Ammon's horn (tissue), 1 donor: Measurements from ENCODE around the gene CHMP4B.
A peak's percentile ranks its signal among the peaks of the same experiment; 100 is the strongest.

Experiments used
- DNase-seq: peaks from one replicate; pipeline ENCODE4 v3.0.0-alpha.2; 2016; ENCODE audit warnings: low spot score

CHMP4B gene

DNA sequence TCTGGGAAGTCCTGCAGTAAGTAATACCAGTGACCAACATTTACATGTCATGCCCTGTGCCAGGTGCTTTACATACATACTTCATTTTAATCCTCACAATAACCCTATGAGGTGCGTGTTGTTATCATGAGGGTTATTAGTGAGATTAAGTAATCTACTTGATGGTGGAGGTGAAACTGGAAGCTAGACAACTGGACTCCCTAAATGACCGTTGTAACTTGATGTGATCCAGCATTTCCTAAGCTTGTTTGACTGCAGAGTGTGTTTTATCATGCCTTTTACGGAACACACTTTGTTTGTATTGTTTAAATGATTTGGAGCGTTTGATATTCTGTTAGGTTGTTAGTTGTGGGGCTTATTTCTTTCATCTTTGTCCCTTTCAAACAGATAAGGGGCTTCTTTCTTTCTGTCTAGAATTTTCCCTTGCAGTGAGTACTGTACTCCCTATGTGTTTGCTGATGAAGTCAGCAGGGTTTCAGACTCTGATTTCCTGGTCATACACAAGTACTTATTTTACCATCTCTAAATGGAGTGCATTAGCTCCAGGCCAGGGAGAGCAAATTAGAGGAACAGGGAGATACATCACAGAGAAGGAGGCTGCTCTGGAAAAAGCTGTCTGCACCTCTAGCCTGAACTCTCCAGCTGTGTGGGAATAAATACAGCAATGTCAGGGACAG lies 29.7 kb downstream of the CHMP4B start:
- DNase-seq, result no peak

GRCh38 chr20:33841436-33841799 lies 30.3 kb downstream of the CHMP4B start:
- DNase-seq, result no peak

- no peak for DNase-seq
Observed at GRCh38 chr20:33842346-33842745, 31.2 kb downstream of the CHMP4B start.

DNA sequence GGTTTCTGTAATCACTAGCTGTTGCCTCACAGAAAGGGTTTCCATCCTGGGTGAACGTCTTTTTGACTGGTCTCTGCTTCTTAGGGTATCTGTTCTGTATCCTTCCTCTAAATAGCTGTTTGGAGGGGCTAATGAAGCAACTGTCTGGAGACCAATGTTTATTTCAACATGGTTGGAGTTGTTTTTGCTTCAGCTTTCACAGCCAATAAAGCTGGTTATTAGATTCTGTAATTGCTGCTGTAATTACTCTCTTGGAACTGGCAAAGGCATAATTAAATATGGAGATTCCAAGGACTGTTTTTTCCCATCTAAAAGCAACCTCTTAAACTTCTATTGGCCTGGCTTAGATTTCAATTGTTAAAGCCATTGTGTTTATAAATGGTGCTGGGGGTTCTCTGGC lies 31.9 kb downstream of the CHMP4B start:
- DNase-seq, result no peak

- no peak for DNase-seq
Observed at GRCh38 chr20:33843854-33844253, 32.7 kb downstream of the CHMP4B start.

- DNase-seq, result no peak
Observed at GRCh38 chr20:33846291-33846935, 35.3 kb downstream of the CHMP4B start.

DNA sequence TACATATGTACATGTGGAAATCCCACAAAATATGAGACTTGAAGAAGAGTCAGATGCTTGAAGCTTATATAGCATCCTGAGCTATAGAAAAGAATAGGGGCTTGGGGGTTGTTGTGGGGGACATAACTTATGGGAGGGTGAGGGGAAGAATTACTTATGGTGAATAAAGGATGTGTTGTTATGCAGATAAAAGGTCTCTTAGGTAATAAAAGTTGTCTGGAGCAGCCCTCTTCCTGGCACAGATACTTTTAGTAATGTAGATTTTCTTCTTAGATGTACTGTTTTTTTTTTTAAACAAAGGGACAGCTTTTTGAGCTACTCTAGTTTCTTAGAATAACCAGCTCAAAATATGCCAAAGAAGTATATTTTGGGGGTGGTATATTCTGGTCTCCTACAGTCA lies 35.9 kb downstream of the CHMP4B start:
- DNase-seq, result no peak

GRCh38 chr20:33848391-33848790 lies 37.2 kb downstream of the CHMP4B start:
- no peak for DNase-seq

DNA sequence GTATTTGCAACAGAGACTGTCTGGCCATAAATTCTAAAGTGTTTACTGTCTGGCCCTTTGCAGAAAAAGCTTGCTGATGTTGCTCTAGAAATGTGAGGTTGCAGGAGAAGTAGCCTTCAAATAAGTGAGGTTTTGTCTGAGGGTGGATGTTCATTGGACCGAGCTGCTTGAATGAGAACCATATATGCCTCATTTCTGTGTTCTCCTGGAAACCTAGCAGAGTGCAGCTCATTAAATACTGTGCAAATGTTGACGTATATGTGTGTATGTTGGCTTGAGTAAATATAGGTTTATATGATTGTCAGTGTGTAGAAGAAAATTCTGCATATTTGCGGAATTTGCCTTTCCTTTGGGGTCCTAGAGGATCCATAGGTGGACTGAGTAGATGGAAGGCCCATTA lies 39.0 kb downstream of the CHMP4B start:
- no peak for DNase-seq

GRCh38 chr20:33851842-33852466 lies 40.8 kb downstream of the CHMP4B start:
- DNase-seq, result no peak

DNA sequence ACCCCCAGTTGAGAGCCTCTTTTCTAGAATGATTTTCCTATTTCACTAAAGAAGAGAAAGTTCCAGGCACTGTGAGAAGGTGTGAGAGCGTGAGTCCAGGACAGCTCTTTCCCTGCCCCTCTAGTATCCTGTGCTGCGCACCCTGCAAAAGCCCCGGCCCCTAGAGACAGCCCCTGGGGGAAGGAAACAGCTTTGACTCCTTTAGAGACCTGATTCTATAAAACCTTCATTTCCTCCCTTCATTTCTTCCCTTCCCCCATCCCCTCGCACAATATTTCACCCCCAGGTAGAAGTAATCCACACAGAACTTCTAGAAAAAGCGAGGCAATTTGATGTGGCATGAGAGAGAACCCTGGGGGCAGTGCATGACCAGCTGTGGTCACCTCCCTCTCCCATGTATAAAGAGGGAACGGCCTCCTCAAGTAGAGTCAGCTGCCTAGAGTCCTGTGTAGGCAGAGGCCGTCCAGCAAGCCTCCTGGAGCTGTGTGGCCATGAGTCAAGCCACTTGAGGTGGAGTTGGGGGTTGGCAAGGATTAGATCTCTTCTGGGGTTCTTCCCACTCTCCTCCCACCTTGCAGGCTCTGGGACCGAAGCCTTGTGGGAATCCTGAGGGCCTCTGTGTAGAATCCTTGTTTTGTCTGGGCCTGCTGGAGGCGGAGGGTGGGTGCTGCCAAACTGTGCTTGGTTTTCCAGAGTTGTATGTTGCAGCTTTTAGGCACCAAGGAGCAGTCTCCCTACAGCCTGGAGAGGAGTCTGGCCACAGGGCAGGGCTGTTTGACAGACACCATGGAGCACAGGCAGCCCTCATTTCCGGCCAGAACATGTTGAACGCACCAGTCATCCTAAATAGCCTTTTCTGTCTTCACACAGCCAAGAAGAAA lies 41.7 kb downstream of the CHMP4B start:
- no peak for DNase-seq

DNA sequence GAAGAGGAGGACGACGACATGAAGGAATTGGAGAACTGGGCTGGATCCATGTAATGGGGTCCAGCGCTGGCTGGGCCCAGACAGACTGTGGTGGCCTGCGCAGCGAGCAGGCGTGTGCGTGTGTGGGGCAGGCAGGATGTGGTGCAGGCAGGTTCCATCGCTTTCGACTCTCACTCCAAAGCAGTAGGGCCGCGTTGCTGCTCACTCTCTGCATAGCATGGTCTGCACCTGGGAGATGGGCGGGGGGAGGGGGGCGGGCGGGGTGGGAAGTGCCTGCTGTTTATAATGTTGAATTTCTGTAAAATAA lies 42.3 kb downstream of the CHMP4B start:
- DNase-seq, result no peak

DNA sequence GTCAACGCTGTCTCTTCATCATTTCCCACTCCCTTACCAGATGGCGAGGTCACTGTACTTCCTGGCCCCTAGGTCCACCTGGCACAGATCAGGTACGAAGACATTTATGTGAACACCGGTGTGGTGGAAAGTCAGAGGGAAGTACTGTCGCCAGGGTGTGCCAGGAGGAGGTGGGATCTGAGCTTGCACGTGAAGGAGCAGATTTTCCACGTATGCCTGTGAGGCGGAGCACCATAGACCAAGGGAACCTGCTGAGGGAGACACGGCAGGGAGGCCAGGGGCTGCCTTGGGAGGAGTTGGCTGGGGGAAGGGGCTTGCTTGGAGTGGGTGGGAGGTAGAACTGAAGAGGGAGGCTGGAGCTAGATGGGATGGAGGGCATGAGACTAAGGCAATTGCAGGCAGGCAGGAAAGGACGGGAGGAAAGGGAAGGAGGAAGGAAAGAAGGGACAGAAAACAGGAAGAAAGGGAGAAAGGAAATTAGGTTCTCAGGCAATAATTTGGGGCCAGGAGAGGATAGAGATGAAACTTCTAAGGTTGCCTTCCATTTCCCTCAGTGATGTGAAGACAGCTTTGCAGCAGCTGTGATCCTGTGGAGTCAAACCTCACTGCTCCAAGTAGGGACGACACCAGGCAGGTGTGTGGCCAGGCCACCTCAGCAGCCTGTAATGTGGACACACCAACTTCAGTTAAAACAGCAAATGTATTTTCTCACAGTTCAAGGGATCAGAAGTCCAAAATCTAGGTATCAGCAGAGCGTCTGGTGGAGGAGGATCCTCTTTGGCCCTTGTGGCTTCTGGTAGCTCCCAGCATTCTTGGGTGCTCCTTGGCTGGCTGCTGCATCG lies 46.8 kb downstream of the CHMP4B start:
- DNase-seq, result no peak

- DNase-seq, result no peak
Observed at GRCh38 chr20:33858666-33859065, 47.5 kb downstream of the CHMP4B start.

DNA sequence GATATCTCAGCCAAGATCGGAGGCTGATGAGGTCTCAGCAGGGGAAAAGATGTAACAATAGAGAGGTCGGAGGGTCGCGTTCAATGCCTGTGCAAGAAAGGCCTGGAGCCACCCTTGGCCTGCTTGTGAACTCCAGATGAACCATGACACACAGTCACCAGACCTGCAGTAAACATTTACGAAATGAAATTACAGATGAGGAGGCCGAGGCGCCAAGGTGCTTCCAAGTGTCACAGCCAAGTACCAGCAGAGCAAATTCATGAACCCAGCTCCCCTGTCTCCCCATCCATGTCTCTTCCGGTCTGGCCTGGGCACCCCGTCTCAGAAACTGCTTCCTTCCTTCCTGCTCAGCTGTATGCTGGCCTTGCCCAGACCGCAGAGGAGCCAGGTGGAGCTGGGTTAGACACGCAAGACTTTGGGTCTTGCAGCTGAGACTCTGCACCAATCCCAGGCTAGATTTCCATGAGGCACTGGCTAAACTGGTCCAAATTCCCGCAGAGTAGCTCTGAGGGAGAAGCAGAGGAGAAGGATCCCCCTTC lies 48.1 kb downstream of the CHMP4B start:
- DNase-seq, result no peak

DNA sequence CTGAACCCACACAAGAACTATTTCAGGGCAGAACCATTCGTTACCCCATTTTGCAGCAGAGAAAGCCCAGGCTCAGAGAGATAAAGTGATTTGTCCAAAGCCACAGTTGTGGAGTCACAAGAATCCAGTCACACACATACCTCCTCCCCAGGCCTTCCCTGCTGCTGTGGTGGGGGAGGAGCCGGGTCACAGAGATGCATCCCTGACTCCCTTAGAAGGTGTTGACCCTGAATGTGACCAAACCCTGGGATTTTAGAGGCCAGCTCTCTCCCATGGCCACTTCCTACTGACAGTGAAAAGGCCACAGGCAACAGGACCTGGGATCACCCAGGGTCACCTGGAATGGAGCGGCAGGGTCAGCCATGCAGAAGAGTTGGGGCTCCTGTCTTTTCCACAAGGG lies 48.6 kb downstream of the CHMP4B start:
- no peak for DNase-seq

- DNase-seq, result no peak
Observed at GRCh38 chr20:33861458-33861857, 50.3 kb downstream of the CHMP4B start.

- DNase-seq, result peak; percentile 24
Observed at GRCh38 chr20:33862709-33863403, 51.7 kb downstream of the CHMP4B start.

- no peak for DNase-seq
Observed at GRCh38 chr20:33863440-33864323, 52.5 kb downstream of the CHMP4B start.
